ENCODE data around the gene FRAS1. TPM values are rescaled to one million over a fixed set of nuclear protein-coding genes. Genes with fewer than 3 reads are reported as not detected.
"Not testable (repeated sequence)": the region's sequence is repeated elsewhere in the genome, so short reads cannot be mapped to it uniquely, and the experiment has no call there.

FRAS1 gene
- total and polyA plus RNA-seq, 4 donors, result 0.08 to 1.4 (median 0.87) TPM; not detected in 1

GRCh38 chr4:78547899-78548298, 490.8 kb downstream of the FRAS1 start:
- H3K4me3 ChIP-seq (ENCODE audit: low read length in 2 of 2); ATAC-seq (ENCODE audit: low FRiP score); DNase-seq; H3K36me3 ChIP-seq (ENCODE audit: control insufficient read depth in 1 of 2, insufficient read depth in 2 of 2, low read length in 1 of 2); H3K9me3 ChIP-seq (ENCODE audit: control insufficient read depth, low read length); H3K27me3 ChIP-seq (ENCODE audit: control insufficient read depth in 1 of 2, insufficient read depth in 2 of 2, low read length in 1 of 2); H3K4me1 ChIP-seq (ENCODE audit: control insufficient read depth in 1 of 2, insufficient read depth in 2 of 2, low read length in 2 of 2); H3K27ac ChIP-seq (ENCODE audit: low read depth in 1 of 2, low read length in 2 of 2); intact Hi-C loops (cut with DNase I): not testable (repeated sequence)
- 82 to 92% methylated on average over 24 to 28 of the region's 28 CpGs for WGBS, 2 donors

GRCh38 chr4:78548889-78549288, 491.8 kb downstream of the FRAS1 start:
- H3K9me3 ChIP-seq (ENCODE audit: control insufficient read depth, low read length); DNase-seq; H3K4me3 ChIP-seq (ENCODE audit: low read length in 2 of 2); ATAC-seq (ENCODE audit: low FRiP score); H3K4me1 ChIP-seq (ENCODE audit: control insufficient read depth in 1 of 2, insufficient read depth in 2 of 2, low read length in 2 of 2); H3K36me3 ChIP-seq (ENCODE audit: control insufficient read depth in 1 of 2, insufficient read depth in 2 of 2, low read length in 1 of 2); H3K27ac ChIP-seq (ENCODE audit: low read depth in 1 of 2, low read length in 2 of 2); intact Hi-C loops (cut with DNase I); H3K27me3 ChIP-seq (ENCODE audit: control insufficient read depth in 1 of 2, insufficient read depth in 2 of 2, low read length in 1 of 2): not testable (repeated sequence)
- 92 to 96% methylated on average over 2 of the region's 4 CpGs for WGBS, 2 donors

GRCh38 chr4:78551420-78552351, 494.6 kb downstream of the FRAS1 start, which contains the start of gene ANXA3:
TSS of gene ANXA3 (plus strand) at chr4:78551770. CDS start at chr4:78554474, 2,704 bp downstream.
- H3K36me3 ChIP-seq (ENCODE audit: control insufficient read depth in 1 of 2, insufficient read depth in 2 of 2, low read length in 1 of 2), result no peaks in the 10 kb centered on the region
- ATAC-seq (ENCODE audit: low FRiP score), result peak; percentile 82
- 4 to 6% methylated on average over 65 of the region's 65 CpGs for WGBS, 2 donors
- peak within 1 kb of the TSS; percentile 3 to 10 for H3K4me3 ChIP-seq (ENCODE audit: low read length in 2 of 2)
- DNase-seq, result peak; percentile 50 to 75
- no peaks in the 10 kb centered on the region for H3K4me1 ChIP-seq (ENCODE audit: control insufficient read depth in 1 of 2, insufficient read depth in 2 of 2, low read length in 2 of 2)
- intact Hi-C loops (cut with DNase I), result no loop called here
- H3K27ac ChIP-seq (ENCODE audit: low read depth in 1 of 2, low read length in 2 of 2), result no peak within 1 kb of the TSS
- H3K9me3 ChIP-seq (ENCODE audit: control insufficient read depth, low read length), result no peaks in the 10 kb centered on the region
- H3K27me3 ChIP-seq (ENCODE audit: control insufficient read depth in 1 of 2, insufficient read depth in 2 of 2, low read length in 1 of 2), result no peaks in the 10 kb centered on the region

- intact Hi-C loops (cut with DNase I), result no loop called here
- H3K4me3 ChIP-seq (ENCODE audit: low read length in 2 of 2), result peak overlapping the region in 1 of 2 donors; percentile 10
Observed at GRCh38 chr4:78552389-78553042, 495.4 kb downstream of the FRAS1 start.

GRCh38 chr4:78553043-78553396, 495.9 kb downstream of the FRAS1 start:
- 86 to 87% methylated on average over 3 of the region's 3 CpGs for WGBS, 2 donors
- DNase-seq (no peak), ATAC-seq (ENCODE audit: low FRiP score) (no peak)
- Histone ChIP-seq H3K4me3 (ENCODE audit: low read length in 2 of 2) (no peak overlapping the region), H3K27me3 (ENCODE audit: control insufficient read depth in 1 of 2, insufficient read depth in 2 of 2, low read length in 1 of 2) (no peaks in the 10 kb centered on the region), H3K9me3 (ENCODE audit: control insufficient read depth, low read length) (no peaks in the 10 kb centered on the region), H3K4me1 (ENCODE audit: control insufficient read depth in 1 of 2, insufficient read depth in 2 of 2, low read length in 2 of 2) (no peaks in the 10 kb centered on the region), H3K27ac (ENCODE audit: low read depth in 1 of 2, low read length in 2 of 2) (no peak overlapping the region), H3K36me3 (ENCODE audit: control insufficient read depth in 1 of 2, insufficient read depth in 2 of 2, low read length in 1 of 2) (no peaks in the 10 kb centered on the region)
- intact Hi-C loops (cut with DNase I), result no loop called here

More at GRCh38 chr4:78552389-78553042, 495.4 kb downstream of the FRAS1 start:
- no peak for ATAC-seq (ENCODE audit: low FRiP score)
- Histone ChIP-seq H3K27me3 (ENCODE audit: control insufficient read depth in 1 of 2, insufficient read depth in 2 of 2, low read length in 1 of 2) (no peaks in the 10 kb centered on the region), H3K9me3 (ENCODE audit: control insufficient read depth, low read length) (no peaks in the 10 kb centered on the region), H3K27ac (ENCODE audit: low read depth in 1 of 2, low read length in 2 of 2) (no peak overlapping the region), H3K4me1 (ENCODE audit: control insufficient read depth in 1 of 2, insufficient read depth in 2 of 2, low read length in 2 of 2) (no peaks in the 10 kb centered on the region), H3K36me3 (ENCODE audit: control insufficient read depth in 1 of 2, insufficient read depth in 2 of 2, low read length in 1 of 2) (no peaks in the 10 kb centered on the region)
- no peak for DNase-seq
- 37 to 56% methylated on average over 10 of the region's 10 CpGs for WGBS, 2 donors

GRCh38 chr4:78553529-78554060, 496.5 kb downstream of the FRAS1 start:
- no peak for DNase-seq
- no peak for ATAC-seq (ENCODE audit: low FRiP score)
- no peak overlapping the region for H3K4me3 ChIP-seq (ENCODE audit: low read length in 2 of 2)
- H3K9me3 ChIP-seq (ENCODE audit: control insufficient read depth, low read length), result no peaks in the 10 kb centered on the region
- no peaks in the 10 kb centered on the region for H3K4me1 ChIP-seq (ENCODE audit: control insufficient read depth in 1 of 2, insufficient read depth in 2 of 2, low read length in 2 of 2)
- intact Hi-C loops (cut with DNase I), result no loop called here
- H3K27me3 ChIP-seq (ENCODE audit: control insufficient read depth in 1 of 2, insufficient read depth in 2 of 2, low read length in 1 of 2), result no peaks in the 10 kb centered on the region
- H3K36me3 ChIP-seq (ENCODE audit: control insufficient read depth in 1 of 2, insufficient read depth in 2 of 2, low read length in 1 of 2), result no peaks in the 10 kb centered on the region
- no peak overlapping the region for H3K27ac ChIP-seq (ENCODE audit: low read depth in 1 of 2, low read length in 2 of 2)

- 92 to 93% methylated on average over 4 of the region's 4 CpGs for WGBS, 2 donors
- H3K27me3 ChIP-seq (ENCODE audit: control insufficient read depth in 1 of 2, insufficient read depth in 2 of 2, low read length in 1 of 2), result no peaks in the 10 kb centered on the region
- ATAC-seq (ENCODE audit: low FRiP score), result no peak
- no peaks in the 10 kb centered on the region for H3K9me3 ChIP-seq (ENCODE audit: control insufficient read depth, low read length)
- no peaks in the 10 kb centered on the region for H3K36me3 ChIP-seq (ENCODE audit: control insufficient read depth in 1 of 2, insufficient read depth in 2 of 2, low read length in 1 of 2)
- intact Hi-C loops (cut with DNase I), result no loop called here
- no peak overlapping the region for H3K27ac ChIP-seq (ENCODE audit: low read depth in 1 of 2, low read length in 2 of 2)
- H3K4me3 ChIP-seq (ENCODE audit: low read length in 2 of 2), result no peak overlapping the region
- peaks cover 0 to 5% of the 10 kb centered on the region in 2 donors for H3K4me1 ChIP-seq (ENCODE audit: control insufficient read depth in 1 of 2, insufficient read depth in 2 of 2, low read length in 2 of 2)
- DNase-seq, result no peak
Observed at GRCh38 chr4:78556665-78557064, 499.5 kb downstream of the FRAS1 start.

GRCh38 chr4:78557841-78558240, 500.7 kb downstream of the FRAS1 start:
- intact Hi-C loops (cut with DNase I), result no loop called here
- H3K4me1 ChIP-seq (ENCODE audit: control insufficient read depth in 1 of 2, insufficient read depth in 2 of 2, low read length in 2 of 2), result peaks cover 0 to 5% of the 10 kb centered on the region in 2 donors
- WGBS, 2 donors, result 69 to 77% methylated on average over 2 of the region's 2 CpGs
- ATAC-seq (ENCODE audit: low FRiP score) (no peak), DNase-seq (no peak)
- no peaks in the 10 kb centered on the region for H3K9me3 ChIP-seq (ENCODE audit: control insufficient read depth, low read length)
- H3K27ac ChIP-seq (ENCODE audit: low read depth in 1 of 2, low read length in 2 of 2), result no peak overlapping the region
- H3K4me3 ChIP-seq (ENCODE audit: low read length in 2 of 2), result no peak overlapping the region
- no peaks in the 10 kb centered on the region for H3K36me3 ChIP-seq (ENCODE audit: control insufficient read depth in 1 of 2, insufficient read depth in 2 of 2, low read length in 1 of 2)
- H3K27me3 ChIP-seq (ENCODE audit: control insufficient read depth in 1 of 2, insufficient read depth in 2 of 2, low read length in 1 of 2), result no peaks in the 10 kb centered on the region

Measured in aorta (tissue), 5 donors.